ENCODE results near the gene EPB41L4A.
A peak's percentile ranks its signal among the peaks of the same experiment; 100 is the strongest.

Gene EPB41L4A

GRCh38 chr5:112339761-112340160 is 79.3 kb downstream of the EPB41L4A start:
- no peak for TF ChIP-seq CTCF (IDR thresholded peaks at IDR 0.05)
- TF ChIP-seq ZFX (IDR thresholded peaks at IDR 0.05; ENCODE audit: borderline replicate concordance): no peak
- no peak overlapping the region for H3K27ac ChIP-seq

- no peak overlapping the region for H3K27ac ChIP-seq
- TF ChIP-seq CTCF (IDR thresholded peaks at IDR 0.05) (no peak), ZFX (IDR thresholded peaks at IDR 0.05; ENCODE audit: borderline replicate concordance) (no peak)
These were observed 80.3 kb downstream of the EPB41L4A start for GRCh38 chr5:112338681-112339337.

- H3K27ac ChIP-seq: no peak overlapping the region
- TF ChIP-seq ZFX (IDR thresholded peaks at IDR 0.05; ENCODE audit: borderline replicate concordance) (no peak), CTCF (IDR thresholded peaks at IDR 0.05) (no peak)
These were observed 85.7 kb downstream of the EPB41L4A start for GRCh38 chr5:112333331-112333781.

GRCh38 chr5:112331892-112332291 is 87.2 kb downstream of the EPB41L4A start:
- no peak overlapping the region for H3K27ac ChIP-seq
- TF ChIP-seq CTCF (IDR thresholded peaks at IDR 0.05): no peak
- TF ChIP-seq ZFX (IDR thresholded peaks at IDR 0.05; ENCODE audit: borderline replicate concordance): no peak

GRCh38 chr5:112329419-112330090 is 89.5 kb downstream of the EPB41L4A start:
- H3K27ac ChIP-seq: peak overlapping the region; percentile 17; the same call in 1 of the 2 replicates
- TF ChIP-seq CTCF (IDR thresholded peaks at IDR 0.05) (no peak), ZFX (IDR thresholded peaks at IDR 0.05; ENCODE audit: borderline replicate concordance) (no peak)

- TF ChIP-seq CTCF (IDR thresholded peaks at IDR 0.05) (no peak), ZFX (IDR thresholded peaks at IDR 0.05; ENCODE audit: borderline replicate concordance) (no peak)
These were observed 95.9 kb downstream of the EPB41L4A start for GRCh38 chr5:112323166-112323565.

GRCh38 chr5:112320408-112320807 is 98.7 kb downstream of the EPB41L4A start:
- TF ChIP-seq CTCF (IDR thresholded peaks at IDR 0.05) (no peak), ZFX (IDR thresholded peaks at IDR 0.05; ENCODE audit: borderline replicate concordance) (no peak)
- H3K27ac ChIP-seq: no peak overlapping the region

More at GRCh38 chr5:112323166-112323565, 95.9 kb downstream of the EPB41L4A start:
- H3K27ac ChIP-seq: no peak overlapping the region
